Activated T-helper 2 cell treated with anti-CD3 and anti-CD28 coated beads, Interferon-gamma antibody, Interleukin-2, Interleukin-4, amounts not matched to agents 10 μg/mL and 5 μg/mL and 100 μg/mL, durations not matched to agents 14 hours and 24 hours and 36 hours (primary cell): Measurements from ENCODE around the gene CENPB. TPM values are rescaled to one million over a fixed set of nuclear protein-coding genes. Genes with fewer than 3 reads are reported as not detected.

Experiments
- DNase-seq: peaks from one replicate; pipeline ENCODE4 v3.0.0; 2021; ENCODE audit warnings: low spot score
- H3K27ac Mint-ChIP-seq: one replicate; pipeline ENCODE4 v1.8.0; 2021; ENCODE audit warnings: mixed read lengths
- H3K27me3 Mint-ChIP-seq: one replicate; pipeline ENCODE4 v1.8.0; 2021; ENCODE audit warnings: low read depth, mixed read lengths
- H3K36me3 Mint-ChIP-seq: one replicate; pipeline ENCODE4 v1.8.0; 2021; ENCODE audit warnings: low read depth, mixed read lengths
- H3K4me1 Mint-ChIP-seq: one replicate; pipeline ENCODE4 v1.8.0; 2021; ENCODE audit warnings: low read depth, mixed read lengths
- H3K4me3 Mint-ChIP-seq: one replicate; pipeline ENCODE4 v1.8.0; 2021; ENCODE audit warnings: low read depth, mild to moderate bottlenecking, moderate library complexity, mixed read lengths
- H3K9me3 Mint-ChIP-seq: one replicate; pipeline ENCODE4 v1.8.0; 2021; ENCODE audit warnings: mixed read lengths
- intact Hi-C: fragments of 100-400 bp; cut with micrococcal nuclease; formaldehyde crosslinking; loops from one replicate; pipeline ENCODE4 v1.15.1; 2023
- total RNA-seq: library from RNA; stranded (reverse); gene quantifications from 2 replicates; pipeline ENCODE4 v1.2.3, GENCODE V29; 2022

CENPB gene
- total RNA-seq, 1 donor from 2014 or later = 66.1 TPM

- peaks cover 6% of the 10 kb centered on the region for H3K27me3 Mint-ChIP-seq
- H3K27ac Mint-ChIP-seq = no peak overlapping the region
- peaks cover 7% of the 10 kb centered on the region for H3K4me1 Mint-ChIP-seq
- no peaks in the 10 kb centered on the region for H3K36me3 Mint-ChIP-seq
- no peak overlapping the region for H3K4me3 Mint-ChIP-seq
- DNase-seq = no peak
- intact Hi-C loops = no loop called here
- no peaks in the 10 kb centered on the region for H3K9me3 Mint-ChIP-seq
These were observed 42.5 kb downstream of the CENPB start for GRCh38 chr20:3744037-3744436.

- peaks cover 7% of the 10 kb centered on the region for H3K4me1 Mint-ChIP-seq
- H3K36me3 Mint-ChIP-seq = no peaks in the 10 kb centered on the region
- no peak overlapping the region for H3K27ac Mint-ChIP-seq
- intact Hi-C loops = no loop called here
- no peak for DNase-seq
- no peaks in the 10 kb centered on the region for H3K9me3 Mint-ChIP-seq
- no peak overlapping the region for H3K4me3 Mint-ChIP-seq
- peaks cover 6% of the 10 kb centered on the region for H3K27me3 Mint-ChIP-seq
These were observed 43.3 kb downstream of the CENPB start for GRCh38 chr20:3743251-3743650.

DNA sequence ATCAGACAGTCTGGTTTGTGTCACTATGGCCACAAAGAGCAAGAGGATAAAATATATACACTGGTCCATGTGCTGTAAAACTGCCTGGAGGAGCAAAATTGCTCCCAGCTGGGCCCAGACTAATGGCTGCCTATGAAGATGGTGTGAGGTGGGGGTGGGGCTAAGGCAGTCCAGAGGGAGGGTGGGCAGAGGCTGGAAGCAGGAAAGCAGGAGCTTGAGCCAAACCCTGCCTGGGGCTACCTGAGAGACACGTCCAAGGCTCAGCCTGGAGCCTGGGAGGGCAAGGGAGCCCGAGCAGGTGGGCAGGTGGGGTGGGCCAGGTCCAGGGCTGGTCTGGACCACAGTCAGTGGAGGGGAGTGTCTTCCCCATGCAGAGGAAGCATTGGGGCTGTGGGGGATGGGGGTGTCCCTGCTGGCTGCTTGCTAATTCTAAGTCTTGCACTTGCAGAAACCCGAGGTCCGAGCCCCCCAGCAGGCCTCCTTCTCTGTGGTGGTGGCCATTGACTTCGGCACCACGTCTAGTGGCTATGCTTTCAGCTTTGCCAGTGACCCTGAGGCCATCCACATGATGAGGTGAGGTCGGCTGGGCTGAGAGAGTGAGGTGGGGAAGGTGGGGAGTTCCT lies 44.6 kb downstream of the CENPB start:
- no peak for DNase-seq
- Mint-ChIP-seq H3K9me3 (no peaks in the 10 kb centered on the region), H3K4me3 (no peak overlapping the region), H3K4me1 (peaks cover 7% of the 10 kb centered on the region), H3K27ac (no peak overlapping the region), H3K36me3 (no peaks in the 10 kb centered on the region), H3K27me3 (peaks cover 9% of the 10 kb centered on the region)
- intact Hi-C loops = no loop called here

DNA sequence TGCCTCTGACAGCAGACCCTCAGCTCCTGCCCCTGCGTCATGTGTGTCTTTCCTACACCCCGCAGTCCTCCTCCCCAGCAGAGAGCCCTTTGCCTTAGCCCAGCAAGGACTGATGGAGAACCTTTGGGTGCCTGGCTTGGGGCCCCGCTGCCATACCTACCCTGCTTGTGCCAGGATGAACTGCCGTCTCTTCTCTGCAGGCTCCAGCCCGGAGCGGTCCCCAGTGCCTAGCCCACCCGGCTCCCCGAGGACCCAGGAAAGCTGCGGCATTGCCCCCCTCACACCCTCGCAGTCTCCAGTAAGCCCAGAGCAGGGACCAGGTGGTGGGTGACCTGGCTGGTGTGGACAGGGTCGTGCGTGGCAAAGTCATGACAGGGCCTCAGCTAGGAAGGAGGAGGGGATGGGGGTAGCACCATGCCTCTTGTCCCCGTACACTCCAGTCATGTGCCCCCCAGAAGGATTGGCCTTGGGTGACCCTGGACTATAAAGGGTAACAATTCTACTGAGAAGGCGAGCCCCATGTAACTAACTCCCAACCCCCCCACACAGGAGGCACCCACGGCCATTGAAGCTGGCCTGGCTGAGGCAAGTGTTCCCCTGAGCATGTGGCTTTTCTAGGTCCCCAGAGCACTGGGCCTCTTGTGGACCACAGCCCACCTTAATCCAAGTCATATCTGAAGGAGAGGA lies 45.8 kb downstream of the CENPB start:
- H3K4me1 Mint-ChIP-seq = peaks cover 7% of the 10 kb centered on the region
- no peak overlapping the region for H3K27ac Mint-ChIP-seq
- intact Hi-C loops = no loop called here

GRCh38 chr20:3739926-3740451 lies 46.6 kb downstream of the CENPB start:
- peaks cover 6% of the 10 kb centered on the region for H3K4me1 Mint-ChIP-seq
- H3K9me3 Mint-ChIP-seq = no peaks in the 10 kb centered on the region
- H3K36me3 Mint-ChIP-seq = no peaks in the 10 kb centered on the region
- no peak for DNase-seq
- peaks cover 11% of the 10 kb centered on the region for H3K27me3 Mint-ChIP-seq
- no peak overlapping the region for H3K27ac Mint-ChIP-seq
- intact Hi-C loops = no loop called here
- no peak overlapping the region for H3K4me3 Mint-ChIP-seq

More for the DNA sequence above, 45.8 kb downstream of the CENPB start:
- peaks cover 9% of the 10 kb centered on the region for H3K27me3 Mint-ChIP-seq
- H3K4me3 Mint-ChIP-seq = no peak overlapping the region
- no peaks in the 10 kb centered on the region for H3K36me3 Mint-ChIP-seq
- DNase-seq = no peak
- no peaks in the 10 kb centered on the region for H3K9me3 Mint-ChIP-seq

DNA sequence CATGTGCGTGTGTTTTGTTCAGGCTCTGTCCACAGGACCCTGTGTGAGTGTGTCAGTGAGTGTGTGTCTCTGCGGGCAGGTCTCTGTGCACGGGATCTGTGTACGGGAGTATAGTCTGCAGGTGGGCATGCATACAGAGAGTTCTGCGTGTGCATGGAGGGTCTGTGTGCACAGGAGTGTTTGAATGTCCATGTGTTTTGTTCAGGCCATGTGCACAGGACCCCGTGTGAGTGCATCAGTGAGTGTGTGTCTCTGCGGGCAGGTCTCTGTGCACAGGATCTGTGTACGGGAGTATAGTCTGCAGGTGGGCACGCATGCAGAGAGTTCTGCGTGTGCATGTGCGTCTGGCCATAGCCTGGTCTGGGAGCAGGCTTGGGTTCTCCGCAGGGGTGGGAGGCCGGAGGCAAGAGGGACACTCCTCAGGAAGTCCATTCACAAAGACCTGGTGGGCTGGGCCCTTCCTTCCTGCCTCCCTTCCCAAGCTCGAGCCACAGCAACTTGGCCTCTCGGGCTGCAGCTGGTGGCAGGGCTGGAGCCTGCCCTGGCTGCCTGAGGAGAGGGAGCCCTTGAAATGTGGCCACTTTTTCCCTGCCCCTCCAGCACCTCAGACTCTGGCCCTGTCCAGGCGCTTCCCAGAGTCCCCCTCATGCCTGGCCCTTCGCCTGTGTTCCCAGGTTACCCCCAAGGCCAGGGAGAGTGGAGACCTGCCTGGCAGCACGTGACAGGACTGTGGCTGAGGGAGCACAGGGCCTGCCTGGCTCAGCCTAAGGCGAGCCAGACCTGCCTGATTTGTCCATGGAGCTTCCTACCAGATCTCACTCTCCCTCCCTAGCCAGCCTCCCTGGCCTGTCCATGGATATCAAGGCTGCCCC lies 47.2 kb downstream of the CENPB start:
- no peak for DNase-seq
- no peaks in the 10 kb centered on the region for H3K9me3 Mint-ChIP-seq
- H3K4me1 Mint-ChIP-seq = no peaks in the 10 kb centered on the region
- H3K36me3 Mint-ChIP-seq = no peaks in the 10 kb centered on the region
- H3K27me3 Mint-ChIP-seq = peaks cover 8% of the 10 kb centered on the region
- H3K27ac Mint-ChIP-seq = no peak overlapping the region
- intact Hi-C loops = no loop called here
- H3K4me3 Mint-ChIP-seq = no peak overlapping the region

GRCh38 chr20:3738111-3739053 lies 48.2 kb downstream of the CENPB start:
- no peak for DNase-seq
- Mint-ChIP-seq H3K27me3 (peaks cover 11% of the 10 kb centered on the region), H3K4me1 (no peaks in the 10 kb centered on the region), H3K4me3 (no peak overlapping the region), H3K27ac (no peak overlapping the region), H3K9me3 (no peaks in the 10 kb centered on the region), H3K36me3 (no peaks in the 10 kb centered on the region)
- intact Hi-C loops = no loop called here

GRCh38 chr20:3735768-3736167 lies 50.8 kb downstream of the CENPB start:
- DNase-seq = no peak
- H3K36me3 Mint-ChIP-seq = no peaks in the 10 kb centered on the region
- no peak overlapping the region for H3K27ac Mint-ChIP-seq
- no peak overlapping the region for H3K4me3 Mint-ChIP-seq
- H3K9me3 Mint-ChIP-seq = no peaks in the 10 kb centered on the region
- peaks cover 31% of the 10 kb centered on the region for H3K27me3 Mint-ChIP-seq
- H3K4me1 Mint-ChIP-seq = no peaks in the 10 kb centered on the region
- intact Hi-C loops = no loop called here

DNA sequence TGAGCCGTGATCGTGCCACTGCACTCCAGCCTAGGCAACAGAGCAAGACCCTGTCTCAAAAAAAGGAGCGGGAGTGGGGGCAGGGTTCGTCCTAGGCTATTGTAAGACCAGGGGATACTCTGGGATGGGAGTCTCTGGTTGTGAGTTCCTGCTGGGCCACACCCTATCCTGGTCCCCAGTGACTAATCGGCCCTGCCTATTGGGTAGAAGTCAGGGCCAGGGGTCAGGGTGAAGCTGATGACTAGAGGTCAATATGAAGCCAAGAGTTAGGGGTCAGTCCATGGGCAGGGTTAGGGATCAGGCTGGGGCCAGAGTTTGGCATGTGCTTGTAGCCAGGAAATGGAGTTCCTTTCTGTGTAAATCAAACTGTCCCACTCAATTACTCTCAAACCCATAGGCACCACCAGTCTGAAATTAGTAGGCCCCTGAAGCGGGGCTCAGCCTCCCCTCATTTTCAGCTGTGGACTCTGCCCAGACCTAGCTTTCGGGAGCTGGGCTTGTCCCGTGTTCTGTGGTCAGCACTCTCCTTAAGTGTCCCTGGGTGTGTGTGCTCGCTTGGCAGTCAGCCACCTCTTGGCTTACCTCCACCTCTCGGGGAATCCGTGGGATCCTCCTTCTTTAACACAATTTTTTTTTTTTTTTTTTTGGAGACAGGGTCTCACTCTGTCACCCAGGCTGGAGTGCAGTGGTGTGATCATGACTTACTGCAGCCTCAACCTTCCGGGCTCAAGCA lies 52.3 kb downstream of the CENPB start:
- no peak overlapping the region for H3K4me3 Mint-ChIP-seq
- no peaks in the 10 kb centered on the region for H3K4me1 Mint-ChIP-seq
- intact Hi-C loops = no loop called here
- H3K27ac Mint-ChIP-seq = no peak overlapping the region
- H3K36me3 Mint-ChIP-seq = no peaks in the 10 kb centered on the region
- H3K9me3 Mint-ChIP-seq = no peaks in the 10 kb centered on the region
- no peak for DNase-seq
- H3K27me3 Mint-ChIP-seq = peaks cover 35% of the 10 kb centered on the region
